Iris pigment epithelial cell (primary cell): Measurements from ENCODE around the gene UFC1.
"Not testable (repeated sequence)": the region's sequence is repeated elsewhere in the genome, so short reads cannot be mapped to it uniquely, and the experiment has no call there.

Experiments
- DNase-seq: peaks from one replicate; pipeline ENCODE4 v3.0.0-alpha.2; 2011; ENCODE audit warnings: low read depth

UFC1 gene

DNA sequence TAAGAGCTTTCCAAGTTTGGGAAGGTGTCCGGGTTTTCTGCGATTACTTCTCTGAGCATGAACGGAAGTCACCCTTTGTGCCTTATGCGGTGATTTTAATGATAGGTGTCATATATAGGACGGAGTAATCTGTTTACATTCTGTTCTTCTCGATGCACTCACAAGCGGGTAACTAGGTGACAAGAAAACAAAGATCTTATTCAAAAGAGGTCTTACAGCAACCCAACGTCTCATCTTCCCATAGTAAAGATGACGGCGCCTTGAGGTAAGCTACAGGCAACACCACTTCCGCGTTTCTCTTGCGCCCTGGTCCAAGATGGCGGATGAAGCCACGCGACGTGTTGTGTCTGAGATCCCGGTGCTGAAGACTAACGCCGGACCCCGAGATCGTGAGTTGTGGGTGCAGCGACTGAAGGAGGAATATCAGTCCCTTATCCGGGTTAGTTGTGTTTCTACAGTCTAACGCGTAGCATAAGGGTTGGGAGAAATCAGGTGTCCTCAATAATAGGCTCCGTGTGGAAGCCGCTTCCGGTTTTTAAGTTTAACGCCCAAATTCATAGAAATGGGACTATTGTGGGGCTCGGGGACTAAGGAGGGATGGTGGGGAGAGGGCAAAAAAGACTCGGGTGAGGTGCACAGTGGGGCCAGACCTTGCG, at the start of gene UFC1:
Gene UFC1, plus strand, starts transcription at position 297 of the 656 bp plus-strand sequence. Its CDS starts 20 bp downstream, at position 317.
- DNase-seq: peak; percentile 96

DNA sequence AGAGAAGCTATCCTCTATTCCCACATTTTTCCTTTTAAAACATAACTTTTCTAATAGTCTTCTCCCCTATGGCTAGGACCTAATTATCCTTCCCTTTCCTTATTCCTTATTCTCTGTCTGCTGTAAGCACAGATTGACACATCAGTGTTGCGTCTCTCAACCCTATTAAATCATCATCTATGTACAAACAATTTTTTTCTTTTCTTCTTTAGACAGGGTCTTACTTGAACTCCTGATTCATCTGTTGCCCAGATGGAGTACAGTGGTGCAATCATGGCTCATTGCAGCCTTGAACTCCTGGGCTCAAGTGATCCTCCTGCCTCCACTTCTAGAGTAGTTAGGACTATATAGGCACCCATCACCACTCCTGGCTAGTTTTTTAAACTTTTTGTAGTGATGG, 47.3 kb upstream of the UFC1 start:
- no peak for DNase-seq

DNA sequence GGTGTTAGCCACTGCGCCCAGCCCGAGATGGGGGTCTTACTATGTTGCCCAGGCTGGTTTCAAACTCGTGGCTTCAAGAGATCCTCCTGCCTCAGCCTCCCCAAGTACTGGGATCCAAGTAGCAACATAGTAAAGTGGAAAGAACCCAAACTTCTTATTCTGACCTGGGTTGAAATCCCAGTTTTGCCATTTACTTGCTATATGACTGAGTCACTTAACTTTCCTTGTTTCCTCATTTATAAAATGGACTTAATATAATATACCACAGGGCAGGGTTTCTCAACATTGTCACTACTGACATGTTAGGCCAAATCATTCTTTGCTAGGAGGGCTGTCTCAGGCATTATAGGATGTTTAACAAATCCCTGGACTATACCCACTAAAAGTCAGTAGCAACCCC, 42.7 kb upstream of the UFC1 start:
- DNase-seq: no peak

DNA sequence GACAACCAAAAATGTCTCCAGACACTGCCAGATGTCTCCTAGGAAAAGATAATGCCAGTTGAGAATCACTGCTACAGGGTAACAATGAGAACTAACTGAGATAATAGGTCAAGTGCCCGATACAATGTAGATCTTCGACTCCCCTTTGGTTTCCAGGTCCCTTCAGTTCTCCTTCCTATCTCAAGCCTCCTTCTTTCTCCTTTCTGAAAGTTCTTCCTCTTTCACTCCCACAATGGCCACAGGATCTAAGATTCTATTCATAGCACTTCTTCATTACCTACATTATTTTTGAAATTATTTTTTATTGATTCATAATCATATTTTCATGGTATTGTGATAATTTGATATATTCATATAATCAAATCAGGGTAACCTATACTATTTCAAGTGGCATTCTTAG, 42.3 kb upstream of the UFC1 start:
- DNase-seq: no peak

DNA sequence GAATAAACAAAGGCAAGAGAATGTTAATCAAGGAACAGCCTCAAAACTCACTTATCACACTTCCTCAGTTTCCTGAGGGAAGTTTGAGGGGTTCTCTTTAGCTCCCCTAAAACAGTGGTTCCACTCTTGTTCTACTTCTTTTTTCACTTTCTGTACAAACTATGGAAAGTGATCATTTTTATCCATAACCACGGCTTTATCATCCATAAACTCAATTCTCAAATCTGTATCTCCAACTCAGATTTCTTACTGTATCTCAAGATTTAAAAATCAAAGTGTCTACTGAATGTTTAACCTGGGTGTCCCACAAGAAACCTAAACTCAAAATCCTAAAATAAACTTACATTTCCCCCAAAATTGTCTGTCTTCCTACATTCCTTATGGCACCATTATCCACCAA, 39.9 kb upstream of the UFC1 start:
- no peak for DNase-seq

DNA sequence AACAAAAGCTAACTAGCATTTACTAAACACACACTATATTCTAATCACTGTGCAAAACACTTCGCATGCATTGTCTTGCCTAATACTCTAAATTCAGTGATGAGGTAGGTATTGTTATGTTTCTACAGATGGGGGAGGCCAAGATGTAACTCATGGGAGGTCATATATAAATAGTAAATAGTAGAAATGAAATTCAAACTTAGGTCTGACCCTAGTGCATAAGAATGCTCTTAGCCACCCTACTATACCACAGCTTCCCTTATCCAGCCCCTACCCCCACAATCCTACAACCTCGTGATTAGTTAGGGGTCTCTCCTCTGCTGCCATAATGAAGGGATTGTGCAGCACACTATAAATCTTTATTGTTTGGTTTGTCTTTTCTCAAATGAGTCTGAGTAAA, 39.2 kb upstream of the UFC1 start:
- DNase-seq: peak; percentile 16

DNA sequence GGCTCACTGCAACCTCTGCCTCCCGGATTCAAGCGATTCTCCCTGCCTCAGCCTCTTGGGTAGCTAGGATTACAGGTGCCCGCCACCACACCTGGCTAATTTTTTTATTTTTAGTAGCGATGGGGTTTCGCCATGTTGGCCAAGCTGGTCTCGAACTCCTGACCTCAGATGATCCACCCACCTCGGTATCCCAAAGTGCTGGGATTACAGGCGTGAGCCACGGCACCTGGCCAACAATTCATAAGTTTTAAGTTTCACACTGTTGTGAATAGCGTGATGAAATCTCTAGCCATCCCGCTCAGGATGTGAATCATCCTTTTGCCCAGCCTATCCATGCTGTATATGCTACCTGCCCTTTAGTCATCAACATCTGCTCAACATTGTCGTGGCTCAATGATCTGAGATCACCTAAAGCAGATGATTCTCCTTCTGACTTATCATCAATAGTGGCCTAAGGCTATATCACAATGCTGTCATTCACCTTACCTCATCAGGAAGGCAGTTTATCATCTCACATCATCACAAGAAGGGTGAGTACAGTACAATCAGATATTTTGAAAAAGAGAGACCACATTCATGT, 38.6 kb upstream of the UFC1 start:
- DNase-seq: peak; percentile 98

DNA sequence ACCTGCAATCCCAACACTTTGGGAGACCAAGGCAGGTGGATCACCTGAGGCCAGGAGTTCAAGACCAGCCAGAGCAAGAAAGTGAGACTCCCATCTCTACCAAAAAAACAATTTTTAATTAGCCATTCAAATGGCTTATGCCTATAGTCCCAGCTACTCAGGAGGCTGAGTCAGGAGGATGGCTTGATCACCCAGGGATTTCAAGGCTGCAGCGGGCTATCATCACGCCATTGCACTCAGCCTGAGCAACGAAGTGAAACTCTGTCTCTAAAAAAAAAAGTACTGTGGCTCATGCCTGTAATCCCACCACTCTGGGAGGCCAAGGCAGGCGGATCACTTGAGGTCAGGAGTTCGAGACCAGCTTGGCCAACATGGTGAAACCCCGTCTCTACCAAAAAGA, 37.8 kb upstream of the UFC1 start:
- DNase-seq: not testable (repeated sequence)

DNA sequence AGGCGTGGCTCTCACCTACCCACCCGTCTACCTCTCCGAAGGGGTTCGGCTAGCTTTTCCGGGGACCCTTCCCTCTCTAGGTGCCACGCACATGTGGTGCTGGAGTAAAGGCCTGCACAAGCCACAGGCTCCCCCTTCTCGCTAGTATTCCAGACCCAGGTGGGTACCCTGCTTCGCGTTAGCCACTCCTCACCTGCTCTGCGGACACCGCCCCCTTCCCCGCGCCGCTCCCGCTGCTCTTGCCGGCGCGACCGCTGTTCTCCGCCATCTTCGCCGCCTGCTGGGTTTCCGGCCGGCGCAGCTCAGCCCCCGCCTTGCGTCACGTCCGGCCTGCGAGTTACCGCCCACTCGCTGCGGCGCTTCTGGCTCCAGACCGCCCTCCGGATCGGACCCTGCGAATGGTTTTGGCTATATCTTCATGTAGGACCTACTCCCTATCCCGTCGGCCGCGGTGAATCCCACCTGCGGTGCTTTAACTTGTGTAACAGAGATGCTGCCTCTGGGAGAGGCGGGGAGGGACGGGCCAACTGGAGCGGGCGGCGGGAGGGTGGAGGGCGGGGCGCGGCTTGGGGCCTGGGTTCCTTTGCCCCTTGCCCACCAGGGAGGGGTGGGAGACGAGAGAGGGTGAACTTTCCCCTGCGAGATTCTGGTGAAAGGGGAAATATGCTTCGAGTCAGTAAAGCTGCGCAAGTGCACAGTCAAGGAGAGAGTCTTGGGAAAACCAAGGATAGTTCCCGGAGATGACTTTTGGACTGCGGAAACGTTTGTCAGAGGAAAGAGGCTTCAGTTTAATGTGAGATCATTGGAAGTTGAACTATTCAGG, 35.8 kb upstream of the UFC1 start, which contains the start of the genes NIT1 and PFDN2:
Gene NIT1, plus strand, starts transcription at position 347 of the 823 bp plus-strand sequence. Its CDS starts 72 bp downstream, at position 419.
Gene PFDN2, minus strand, starts transcription at position 279 of the 823 bp plus-strand sequence. Its CDS starts 11 bp downstream, at position 268.
- DNase-seq: peak; percentile 88

DNA sequence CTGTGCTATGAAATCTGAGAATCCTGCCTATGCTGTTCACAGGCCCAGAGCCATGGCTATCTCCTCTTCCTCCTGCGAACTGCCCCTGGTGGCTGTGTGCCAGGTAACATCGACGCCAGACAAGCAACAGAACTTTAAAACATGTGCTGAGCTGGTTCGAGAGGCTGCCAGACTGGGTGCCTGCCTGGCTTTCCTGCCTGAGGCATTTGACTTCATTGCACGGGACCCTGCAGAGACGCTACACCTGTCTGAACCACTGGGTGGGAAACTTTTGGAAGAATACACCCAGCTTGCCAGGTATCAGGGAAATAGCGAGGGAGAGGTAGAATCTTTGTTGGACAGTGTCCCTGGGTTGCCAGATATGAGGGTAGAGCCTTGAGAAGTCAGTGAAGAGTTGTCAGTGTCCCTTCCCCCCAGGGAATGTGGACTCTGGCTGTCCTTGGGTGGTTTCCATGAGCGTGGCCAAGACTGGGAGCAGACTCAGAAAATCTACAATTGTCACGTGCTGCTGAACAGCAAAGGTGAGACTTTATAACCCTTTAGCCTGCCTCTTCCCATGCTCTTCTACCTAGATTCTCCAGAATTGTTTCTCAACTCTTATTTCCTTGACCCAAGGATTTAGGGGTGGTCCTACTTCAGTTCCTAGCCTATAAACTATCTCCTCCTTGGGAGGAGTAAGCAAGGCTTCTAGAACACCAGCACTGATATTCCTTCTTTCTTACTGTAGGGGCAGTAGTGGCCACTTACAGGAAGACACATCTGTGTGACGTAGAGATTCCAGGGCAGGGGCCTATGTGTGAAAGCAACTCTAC, 34.5 kb upstream of the UFC1 start:
- peak; percentile 87 for DNase-seq

DNA sequence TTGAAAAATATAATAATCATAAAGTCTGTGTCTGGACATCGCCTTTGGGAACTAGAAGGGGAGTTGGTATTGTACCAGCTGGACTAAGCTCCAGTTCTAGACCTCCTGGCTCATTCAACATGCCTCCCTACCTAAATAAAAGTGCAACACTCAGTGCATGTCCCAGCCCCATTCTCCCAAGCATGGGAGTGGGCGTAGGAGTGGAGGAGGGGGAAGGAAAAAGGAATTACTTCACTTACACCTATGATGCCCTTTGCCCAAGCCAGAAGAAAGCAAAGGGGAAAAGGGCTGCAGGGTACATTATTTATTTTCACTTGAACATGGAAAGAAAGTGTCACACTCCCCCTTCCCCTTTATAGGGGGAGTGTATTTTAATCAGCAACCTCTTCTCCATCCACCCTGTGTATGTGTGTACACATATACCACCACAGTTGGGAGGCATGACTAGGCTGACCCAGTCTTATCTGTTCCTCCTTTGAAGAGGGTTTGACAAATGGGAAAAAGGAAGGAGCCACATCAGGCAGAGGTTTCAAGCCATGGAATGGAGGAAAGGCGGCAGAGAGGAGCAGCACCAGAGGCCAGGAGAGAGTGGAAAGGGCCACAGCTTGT, 32.6 kb upstream of the UFC1 start:
- no peak for DNase-seq

DNA sequence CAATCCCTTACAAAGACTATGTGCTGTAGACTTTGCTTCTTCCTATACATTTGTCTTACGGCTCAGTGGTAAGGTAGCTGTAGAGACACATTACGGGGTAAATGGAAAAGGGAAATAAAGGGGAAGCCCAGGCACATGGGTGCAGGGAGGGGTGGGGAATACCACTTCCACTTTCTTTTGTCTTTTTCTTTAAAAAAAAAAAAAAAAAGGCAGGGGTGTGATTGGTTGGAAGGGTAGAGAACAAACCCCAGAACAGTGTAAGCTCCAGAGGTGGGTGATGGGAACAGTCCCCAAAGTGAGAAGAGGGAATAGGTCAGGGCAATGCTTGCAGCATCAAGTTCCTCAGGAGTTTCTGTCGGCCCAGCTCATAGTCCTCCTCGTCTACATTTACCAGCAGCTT, 31.9 kb upstream of the UFC1 start:
- no peak for DNase-seq

DNA sequence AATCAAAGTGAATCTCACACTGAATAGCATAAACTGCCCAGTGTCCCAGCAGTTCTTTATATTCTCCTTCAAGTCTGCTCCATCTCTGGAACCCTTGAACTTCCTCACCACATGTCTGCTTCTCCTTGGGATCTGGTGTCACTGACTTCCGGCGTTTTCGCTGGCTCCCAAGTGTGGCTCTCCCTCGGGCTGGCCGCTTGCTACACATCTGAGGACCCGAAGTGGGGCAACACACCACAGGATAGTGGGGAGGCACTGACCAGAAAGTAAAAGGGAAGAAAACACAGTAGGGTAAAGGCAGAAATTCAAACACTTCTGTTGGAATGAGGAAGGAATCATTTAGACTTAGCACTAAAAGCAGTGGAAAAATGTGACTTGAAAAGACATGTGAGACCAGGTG, 30.8 kb upstream of the UFC1 start:
- DNase-seq: no peak

DNA sequence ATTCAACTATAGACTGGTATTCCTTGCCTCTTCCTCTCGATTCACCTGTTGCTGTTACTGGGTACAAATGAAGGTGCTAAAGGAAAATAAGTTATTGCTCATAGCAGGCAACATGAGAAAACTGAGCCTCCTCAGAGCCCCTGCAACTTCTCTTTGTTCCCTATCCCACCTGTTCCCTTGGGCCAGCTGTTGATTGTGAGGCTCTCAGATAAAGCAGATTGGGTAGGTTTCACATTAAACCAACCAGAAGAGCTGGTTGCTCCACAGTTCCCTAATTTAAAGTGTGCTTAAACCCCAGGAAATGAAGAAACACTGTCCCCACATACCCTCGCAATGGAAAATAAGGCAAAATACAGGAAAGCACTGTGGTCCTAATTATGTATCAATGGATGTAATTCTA, 26.1 kb upstream of the UFC1 start:
- no peak for DNase-seq

DNA sequence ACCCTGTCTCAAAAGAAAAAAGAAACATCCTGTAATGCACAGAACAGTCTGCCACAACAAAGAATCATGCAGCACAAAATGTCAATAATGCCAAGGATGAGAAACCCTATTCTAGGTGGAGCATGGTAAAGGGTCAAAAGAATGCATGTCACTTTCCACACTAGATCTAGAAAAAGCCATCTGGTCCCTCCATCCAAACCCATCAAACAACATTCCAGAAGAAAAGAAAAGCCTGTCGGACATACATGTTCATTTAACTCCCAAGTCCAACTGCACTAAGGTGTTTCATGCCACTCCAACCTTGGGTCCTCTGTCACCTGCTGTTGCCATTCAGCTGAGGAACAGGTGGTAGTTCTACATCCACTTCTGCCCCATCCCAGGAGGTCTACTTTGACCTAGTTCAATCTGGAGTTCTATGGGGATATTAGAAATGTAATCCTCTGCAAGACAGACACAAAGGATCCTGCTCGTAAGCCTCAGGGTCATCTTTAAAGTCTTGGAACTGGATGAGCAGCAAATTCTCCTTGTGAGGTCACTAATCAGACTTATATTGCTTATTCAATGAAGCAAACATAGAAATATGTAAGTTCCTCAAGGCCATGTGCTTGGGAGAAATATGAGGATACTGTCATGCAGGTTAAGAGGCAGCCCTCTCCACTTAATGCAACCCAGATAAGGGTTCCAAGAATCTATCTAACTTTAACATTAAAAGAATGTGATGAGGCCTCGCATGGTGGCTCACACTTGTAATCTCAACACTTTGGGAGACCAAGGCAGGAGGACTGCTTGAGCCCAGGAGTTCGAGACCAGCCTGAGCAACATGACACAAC, 25.0 kb upstream of the UFC1 start:
- peak; percentile 6 for DNase-seq

DNA sequence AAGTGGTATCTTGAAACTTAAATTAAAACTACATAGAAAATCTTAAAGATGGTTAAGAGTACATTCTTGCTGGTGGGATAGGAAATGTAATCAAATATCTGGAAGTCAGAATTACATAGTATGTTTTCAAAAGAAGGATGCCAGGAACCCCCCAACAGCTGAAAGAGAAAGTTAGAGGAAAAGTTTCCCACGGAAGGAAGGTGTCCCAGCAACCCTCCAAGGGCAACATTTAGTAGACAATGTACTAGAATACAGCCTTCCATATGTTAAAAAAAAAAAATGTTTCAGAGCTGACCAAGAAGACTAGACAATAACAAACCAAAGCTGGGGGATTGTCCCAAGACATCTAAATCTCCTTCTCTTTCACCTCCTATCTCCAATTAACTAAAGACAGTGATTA, 23.5 kb upstream of the UFC1 start:
- no peak for DNase-seq

DNA sequence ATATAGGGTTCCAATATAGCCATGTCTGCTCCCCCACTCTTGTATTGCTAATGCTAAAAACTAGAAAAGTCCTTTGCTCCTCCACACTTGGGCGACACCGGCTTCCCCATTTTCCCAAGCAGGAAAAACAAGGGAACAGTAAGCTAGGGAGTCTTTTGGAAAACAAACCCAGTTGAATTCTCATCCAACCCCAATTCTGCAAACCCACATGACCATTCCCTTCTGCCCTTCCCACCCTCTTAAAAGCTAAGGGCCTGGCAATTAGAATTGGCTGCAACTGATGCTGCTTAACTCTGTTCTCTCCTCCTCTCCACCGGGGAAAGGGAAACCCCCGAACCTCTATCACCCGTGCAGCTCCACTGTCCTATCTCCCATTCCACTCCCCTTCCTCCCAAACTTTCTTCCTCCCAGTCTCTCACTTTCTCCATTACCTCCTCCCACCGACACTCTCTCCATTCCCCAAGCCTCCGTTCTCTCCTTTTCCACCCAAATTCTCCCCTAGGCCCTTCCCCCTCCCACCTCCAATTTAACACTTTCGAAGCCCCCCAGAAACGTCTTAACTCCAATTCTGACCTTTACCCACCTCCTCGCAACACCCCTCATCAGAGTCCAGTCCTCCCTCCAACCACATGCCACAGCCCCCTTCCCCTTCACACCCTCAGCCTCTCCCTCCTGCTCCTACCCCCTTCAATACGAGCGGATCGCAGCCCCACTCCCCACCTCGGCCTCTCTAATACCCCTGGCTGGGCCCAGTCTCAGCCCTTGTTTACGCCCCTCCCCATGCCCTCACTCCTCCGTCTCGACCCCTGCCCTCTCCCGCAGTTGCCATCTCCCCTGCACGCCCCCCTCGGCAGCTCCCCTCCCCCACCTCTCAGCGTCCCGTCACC, 22.0 kb upstream of the UFC1 start:
- DNase-seq: peak; percentile 44

DNA sequence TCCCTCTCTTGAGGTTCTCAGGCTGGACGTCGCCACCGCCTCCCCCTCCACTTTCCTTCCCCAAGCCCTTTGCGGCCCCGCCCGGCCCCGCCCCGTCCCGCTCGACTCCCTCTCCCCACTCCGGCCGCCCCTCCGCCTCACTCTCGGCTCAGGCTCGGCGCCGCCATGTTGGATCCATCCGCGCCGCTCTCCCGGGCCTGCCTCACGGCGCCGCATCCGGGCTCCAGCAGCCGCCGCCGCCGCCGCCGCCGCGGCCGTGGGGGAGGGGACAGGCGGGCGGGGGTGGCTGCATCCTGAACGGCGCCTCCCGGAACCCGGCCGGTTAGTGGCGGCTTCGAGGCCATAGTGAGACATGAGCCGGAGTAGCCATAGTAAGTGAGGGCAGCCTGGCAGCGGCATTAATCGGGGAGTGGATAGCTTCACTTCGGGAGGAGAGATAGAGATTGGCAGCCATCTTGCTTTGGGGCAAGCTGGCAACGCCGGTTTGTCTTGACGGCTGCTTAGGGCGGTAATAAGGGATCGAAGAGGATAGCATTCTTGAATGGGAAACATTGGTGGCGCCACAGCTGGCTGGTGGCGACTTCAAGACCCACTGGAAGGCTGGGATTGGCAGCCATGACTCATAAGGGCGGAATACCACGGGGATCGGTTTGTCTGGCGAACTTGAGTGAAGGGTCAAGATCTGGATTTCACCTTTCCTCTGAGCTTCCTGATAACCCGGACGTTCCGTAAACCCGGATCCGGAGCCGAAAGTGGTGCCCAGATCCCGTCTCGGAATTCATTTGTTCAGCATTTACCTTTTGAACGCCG, 21.2 kb upstream of the UFC1 start, which contains the start of gene DEDD:
Gene DEDD, minus strand, starts transcription at position 258 of the 810 bp plus-strand sequence. CDS start 8,205 bp downstream, outside the sequence.
- DNase-seq: peak; percentile 96
